Bone marrow (tissue), 2 donors: ENCODE results near the gene NUBP2.
A peak's percentile ranks its signal among the peaks of the same experiment; 100 is the strongest.

ENCODE experiments used
- DNase-seq, 2 donors: peaks; one replicate each; lab custom pipeline; 2025; lab: John Stamatoyannopoulos, UW

Gene NUBP2

DNA sequence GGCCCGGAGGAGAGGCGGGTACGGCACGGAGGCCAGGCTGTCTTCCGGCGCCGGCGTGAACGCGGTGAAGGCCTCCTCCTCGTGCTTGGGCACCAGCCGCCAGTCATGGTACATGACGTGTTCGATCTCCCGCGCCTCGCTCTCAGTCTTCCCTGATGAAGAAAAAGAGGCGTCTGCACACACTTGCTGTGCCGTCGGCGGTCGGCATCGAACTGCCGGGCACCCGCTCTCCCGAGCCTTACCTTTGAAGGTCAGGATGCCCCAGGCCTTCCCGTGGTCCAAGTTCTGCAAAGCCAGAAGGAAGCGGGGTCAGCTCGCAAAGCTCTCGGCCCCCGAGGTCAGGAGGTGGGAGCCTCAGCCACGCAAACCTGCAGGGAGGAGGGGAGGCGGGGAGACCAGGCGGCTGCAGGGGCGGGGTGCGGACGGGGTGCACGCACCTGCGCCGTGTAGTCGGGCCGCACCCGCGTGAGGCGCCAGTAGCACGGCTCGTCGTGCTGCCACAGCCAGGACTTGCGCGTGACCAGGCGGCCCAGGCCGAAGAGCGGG is 10.3 kb upstream of the NUBP2 start, which contains the start of gene EME2:
EME2 (plus strand) TSS at position 449 of the 546 bp plus-strand sequence. CDS start 418 bp downstream, outside the sequence.
- no peak for DNase-seq

DNA sequence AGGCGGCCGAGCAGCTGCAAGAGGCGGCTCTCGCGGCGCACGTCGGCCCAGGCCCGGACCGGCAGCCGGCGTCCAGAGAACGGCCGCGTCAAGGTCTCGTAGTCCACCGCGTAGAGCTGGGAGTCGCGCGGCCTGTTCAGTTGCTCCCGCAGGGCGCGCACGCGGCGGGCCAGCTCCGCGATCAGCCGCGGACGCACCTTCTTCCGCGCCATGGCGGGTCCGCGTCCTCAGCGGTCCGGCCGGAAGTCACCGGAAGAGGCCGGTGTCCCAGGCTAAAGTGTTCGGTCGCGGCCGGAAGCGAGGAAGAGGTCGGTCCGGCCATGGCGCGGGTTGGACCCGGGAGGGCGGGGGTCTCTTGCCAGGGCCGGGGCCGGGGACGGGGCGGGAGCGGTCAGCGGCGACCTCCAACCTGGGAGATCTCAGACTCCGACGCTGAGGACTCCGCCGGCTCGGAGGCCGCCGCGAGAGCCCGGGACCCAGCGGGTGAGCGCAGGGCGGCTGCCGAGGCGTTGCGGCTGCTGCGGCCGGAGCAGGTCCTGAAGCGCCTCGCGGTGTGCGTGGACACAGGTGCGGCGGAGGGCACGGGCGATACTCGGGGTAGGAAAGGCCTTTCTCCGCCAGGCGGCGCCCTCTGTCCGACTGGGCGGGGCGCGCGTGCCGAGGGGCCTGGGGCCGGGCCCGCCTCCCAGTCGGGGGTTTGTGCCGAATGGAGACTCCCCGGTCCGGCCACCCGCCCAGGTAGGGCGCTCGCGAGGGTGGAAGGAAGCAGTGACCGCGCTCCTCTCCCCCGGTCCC is 9.7 kb upstream of the NUBP2 start, which contains the start of gene MRPS34:
MRPS34 (minus strand) TSS at position 227 of the 795 bp plus-strand sequence; CDS start at position 212, 15 bp downstream.
- peak; percentile 44 to 57 for DNase-seq

DNA sequence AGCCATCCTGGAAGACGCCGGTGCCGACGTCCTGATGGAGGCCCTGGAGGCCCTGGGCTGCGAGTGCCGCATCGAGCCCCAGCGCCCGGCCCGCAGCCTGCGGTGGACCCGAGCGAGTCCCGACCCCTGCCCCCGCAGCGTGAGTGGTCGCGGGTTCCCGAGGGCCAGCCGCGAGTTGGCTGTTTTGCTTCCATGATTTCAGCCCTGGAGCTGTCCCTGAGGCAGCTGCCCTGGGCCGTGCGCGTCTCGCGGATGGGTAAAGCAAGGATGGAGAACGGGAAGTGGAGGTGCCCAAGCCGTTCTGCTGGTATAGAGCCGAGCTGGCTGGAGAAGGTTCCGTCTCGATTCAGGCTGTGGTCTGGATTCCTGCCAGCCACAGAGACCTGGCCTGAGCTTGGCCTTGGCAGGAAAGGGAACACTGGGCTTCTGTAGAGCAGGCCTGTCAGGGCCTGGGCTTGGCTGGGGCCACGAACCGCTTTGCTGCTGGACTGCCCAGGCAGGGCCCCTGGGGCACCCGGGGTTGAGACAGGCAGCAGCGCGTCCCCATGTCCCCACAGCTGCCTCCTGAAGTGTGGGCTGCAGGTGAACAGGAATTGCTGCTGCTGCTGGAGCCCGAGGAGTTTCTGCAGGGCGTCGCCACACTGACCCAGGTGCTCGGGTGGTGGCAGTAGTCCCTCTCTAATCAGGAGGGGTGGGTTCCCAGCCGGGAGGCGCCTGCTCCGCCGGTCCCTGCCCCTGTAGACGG is 8.9 kb upstream of the NUBP2 start:
- DNase-seq: peak in 1 of 2 donors; percentile 60

DNA sequence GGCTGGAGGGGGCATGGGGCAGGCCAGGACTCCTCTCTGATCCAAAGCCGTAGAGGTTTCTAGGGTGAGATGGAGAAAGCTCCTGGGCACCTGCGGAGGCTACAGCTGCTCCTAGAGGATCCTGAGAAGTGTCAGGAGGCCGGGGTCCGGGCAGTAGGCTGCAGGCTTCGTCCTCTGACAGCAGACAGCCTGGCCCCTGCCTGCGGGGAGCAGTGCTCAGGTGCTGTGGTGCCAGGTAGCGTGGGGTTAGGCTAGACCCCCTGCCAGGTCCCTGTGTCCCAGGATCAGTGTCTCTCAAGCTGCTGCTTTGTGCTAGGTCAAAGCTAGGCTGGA is 8.3 kb upstream of the NUBP2 start:
- DNase-seq: no peak

DNA sequence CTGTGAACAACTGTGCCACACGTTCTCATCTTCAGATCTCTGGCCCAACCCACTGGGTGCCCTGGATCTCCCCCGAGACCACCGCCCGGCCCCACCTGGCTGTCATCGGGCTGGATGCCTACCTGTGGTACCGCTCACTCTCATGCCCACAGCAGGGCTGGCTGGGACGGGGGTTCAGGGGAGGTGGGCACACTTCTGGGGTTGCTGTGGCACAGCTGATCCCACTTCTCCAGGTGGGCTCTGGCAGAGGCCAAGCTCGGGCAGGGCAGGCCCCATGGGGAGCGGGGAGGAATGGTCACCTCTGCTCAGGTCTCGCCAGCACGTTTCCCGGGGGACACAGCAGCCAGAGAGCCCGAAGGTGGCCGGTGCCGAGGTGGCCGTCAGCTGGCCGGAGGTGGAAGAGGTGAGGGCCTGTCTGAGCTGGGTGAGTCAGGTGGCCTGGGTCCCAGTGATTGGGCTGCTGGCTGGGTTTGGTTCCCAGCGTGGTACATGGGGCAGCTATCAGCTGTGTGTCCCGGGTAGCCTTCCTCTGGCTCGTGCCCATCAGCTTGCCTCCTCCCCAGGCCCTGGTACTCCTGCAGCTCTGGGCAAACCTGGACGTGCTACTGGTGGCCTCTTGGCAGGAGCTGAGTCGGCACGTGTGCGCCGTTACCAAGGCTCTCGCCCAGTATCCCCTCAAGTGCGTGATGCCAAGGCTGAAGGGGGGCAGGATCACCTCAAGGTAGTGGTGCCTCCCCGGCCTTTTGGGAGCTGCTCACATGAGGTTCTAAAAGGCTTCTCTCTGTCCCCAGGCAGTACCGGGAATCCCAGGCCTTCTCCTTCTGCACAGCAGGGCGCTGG is 7.5 kb upstream of the NUBP2 start:
- no peak for DNase-seq

DNA sequence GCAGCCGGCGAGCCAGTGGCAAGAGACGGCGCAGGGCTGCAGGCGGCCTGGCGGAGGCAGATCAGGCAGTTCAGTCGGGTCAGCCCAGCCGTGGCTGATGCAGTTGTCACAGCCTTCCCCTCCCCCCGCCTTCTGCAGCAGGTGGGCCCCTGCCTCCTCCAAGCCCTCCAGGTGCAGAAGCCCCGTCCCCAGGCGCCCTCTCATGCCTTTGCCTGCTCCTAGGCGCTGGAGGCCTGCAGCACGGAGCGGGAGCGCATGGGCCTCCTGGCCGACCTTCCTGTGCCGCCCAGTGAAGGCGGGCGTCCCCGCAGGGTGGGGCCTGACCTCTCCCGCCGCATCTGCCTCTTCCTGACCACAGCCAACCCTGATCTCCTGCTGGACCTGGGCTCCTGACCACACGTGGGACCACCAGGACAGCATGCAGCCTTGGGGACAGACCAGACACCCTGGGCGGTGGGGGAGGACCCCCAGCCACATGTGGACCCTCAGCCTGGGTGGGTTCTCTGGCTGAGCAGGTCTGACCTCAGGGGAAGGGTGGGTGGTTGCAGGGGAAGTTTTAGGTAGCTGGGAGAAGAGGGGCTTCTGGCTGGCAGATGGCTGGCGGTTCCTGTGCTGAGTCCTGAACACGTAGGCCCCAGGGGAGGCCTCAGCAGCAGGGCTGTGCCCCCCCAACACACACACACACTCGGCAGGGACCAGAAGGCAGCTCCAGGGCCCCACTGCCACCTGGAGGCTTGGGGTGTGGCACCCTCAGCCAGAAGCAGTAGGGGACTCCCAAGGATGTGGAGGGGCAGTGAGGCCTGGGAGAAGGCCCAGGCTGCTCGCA is 6.7 kb upstream of the NUBP2 start:
- no peak for DNase-seq

DNA sequence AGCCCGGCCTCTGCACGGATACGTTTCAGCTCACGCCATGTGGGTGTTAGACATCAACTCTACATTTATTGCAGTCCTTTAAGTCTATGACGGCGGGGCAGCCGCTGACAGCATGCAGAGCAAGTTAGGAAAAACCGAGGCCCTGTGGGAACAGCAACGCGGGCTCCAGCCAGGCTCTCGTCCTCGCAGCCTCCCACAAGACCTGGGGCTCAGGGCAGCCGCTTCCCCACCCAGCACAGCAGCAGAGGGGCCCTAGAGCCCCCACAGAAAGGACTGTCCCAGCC is 6.1 kb upstream of the NUBP2 start:
- DNase-seq: no peak

DNA sequence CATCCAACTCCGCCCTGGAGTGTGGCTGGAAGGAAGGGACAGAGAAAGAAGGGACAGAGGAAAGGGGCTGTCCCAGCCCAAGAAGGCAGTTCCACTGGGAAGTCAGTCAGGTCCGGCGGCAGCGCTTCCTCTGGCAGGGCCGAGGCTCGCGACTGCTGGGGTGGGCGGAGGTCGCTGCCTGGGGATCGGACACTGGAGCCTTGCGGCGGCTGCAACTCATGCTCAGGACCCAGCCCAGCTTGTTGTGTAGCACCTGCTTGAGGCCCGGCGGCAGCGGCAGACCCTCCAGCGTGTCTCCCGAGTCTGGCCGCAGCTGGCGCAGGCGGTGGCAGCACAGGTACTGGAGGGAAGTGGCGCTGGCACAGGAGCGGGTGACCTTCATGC is 5.8 kb upstream of the NUBP2 start:
- no peak for DNase-seq

DNA sequence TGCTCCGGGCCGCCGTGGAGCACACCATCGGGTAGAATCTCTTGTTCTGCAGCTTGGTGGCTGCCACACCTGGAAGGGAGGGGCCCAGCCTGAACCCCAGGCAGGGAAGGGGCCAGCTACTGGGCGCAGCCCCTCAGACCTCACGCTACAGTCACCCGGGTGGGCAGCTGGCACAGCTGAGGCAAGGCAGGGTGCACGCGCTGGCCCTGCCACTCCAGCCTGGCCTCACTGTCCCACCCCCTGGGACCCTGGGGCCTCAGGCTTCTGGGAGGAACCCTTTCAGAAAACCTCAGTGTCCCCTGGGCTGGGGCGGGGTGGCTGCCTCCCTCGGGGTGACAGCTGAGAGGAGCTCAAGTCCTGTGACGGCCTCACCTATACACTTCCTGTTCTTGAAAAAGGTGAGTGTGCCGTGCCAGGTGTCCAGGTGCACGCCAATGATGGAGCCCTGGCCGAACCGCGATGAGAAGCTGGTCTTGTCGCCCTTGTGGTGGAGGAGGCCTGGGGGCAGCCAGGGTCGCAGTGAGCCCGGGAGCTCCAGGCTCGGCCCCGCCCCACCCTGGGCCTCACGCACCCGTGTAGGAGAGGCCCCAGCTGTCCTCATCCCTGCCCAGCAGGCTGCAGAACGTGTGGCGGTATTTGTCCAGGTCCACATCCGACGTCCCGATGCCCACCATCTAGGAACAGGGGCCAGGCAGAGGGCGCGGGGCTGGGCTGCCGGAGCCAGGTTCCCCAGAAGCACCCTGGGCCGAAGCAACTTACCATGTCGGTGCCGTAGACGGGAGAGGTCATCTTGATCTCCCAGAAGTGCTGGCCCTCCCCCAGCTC is 5.2 kb upstream of the NUBP2 start:
- no peak for DNase-seq

DNA sequence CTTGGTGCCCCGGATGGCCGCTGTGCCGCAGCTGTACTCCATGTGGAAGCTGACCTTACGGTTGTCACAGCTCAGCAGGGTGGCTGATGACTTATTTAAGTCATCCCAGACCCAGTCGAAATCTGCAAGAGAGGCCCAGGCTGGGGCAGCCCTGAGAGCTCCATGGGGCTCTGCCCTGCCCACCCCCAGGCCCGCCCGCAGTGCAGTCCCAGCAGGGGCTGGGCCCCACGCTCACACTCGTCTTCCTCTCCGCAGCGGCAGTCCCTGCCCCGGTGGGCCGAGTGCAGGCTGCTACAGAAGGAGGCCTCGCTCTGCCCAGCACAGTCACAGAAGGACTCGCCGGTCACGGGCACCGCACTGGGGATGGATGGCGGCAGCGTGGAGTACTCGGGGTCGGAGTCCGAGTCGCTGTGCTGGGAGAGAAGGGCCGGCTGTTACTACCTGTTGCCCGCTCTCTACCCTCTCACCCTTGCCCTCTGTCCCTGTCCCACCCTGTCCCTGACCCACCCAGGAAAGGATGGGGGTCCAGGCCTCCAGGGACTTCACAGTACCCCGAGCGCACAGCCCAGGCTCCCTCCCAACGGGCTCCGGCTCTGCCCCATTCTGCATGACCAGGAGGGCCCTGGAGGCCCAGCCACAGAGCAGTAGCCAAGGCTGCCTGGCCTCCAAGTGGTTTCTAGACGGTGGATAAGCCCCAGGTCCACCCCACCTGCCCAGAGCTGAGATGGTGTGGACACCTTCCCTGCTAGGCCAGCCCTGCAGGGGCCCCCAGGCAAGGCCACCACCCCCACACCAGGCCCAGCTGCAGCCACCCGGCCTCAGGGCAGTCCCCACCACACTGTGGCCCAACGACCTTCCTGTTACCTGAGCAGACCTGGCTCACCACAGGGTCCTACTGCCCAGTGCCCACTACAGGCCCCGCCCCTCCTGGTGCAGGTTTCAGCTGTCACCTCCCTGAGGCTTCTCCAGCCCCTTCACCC is 4.3 kb upstream of the NUBP2 start:
- no peak for DNase-seq

DNA sequence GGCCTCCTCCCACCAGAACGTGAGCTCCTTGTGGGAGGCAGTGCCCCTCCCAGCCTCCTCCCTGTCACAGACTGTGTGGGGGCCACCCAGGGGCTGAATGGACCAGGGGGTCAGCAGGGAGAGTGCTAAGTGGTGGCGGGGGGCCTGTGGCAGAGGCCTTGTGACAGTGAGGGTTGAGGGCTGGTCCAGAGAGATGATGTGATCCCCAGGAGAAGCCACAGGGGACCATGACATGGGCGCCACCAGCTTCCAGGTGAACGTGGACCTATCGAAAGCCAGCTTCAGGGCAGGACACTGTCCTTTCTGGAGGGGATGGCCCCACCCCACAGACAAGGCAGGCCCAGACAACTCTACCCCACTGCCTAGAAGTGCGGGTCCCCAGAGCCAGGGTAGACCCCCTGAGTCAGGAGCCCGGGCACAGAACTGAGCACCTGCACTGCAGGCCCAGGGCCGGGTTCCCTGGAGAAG is 3.5 kb upstream of the NUBP2 start:
- no peak for DNase-seq

DNA sequence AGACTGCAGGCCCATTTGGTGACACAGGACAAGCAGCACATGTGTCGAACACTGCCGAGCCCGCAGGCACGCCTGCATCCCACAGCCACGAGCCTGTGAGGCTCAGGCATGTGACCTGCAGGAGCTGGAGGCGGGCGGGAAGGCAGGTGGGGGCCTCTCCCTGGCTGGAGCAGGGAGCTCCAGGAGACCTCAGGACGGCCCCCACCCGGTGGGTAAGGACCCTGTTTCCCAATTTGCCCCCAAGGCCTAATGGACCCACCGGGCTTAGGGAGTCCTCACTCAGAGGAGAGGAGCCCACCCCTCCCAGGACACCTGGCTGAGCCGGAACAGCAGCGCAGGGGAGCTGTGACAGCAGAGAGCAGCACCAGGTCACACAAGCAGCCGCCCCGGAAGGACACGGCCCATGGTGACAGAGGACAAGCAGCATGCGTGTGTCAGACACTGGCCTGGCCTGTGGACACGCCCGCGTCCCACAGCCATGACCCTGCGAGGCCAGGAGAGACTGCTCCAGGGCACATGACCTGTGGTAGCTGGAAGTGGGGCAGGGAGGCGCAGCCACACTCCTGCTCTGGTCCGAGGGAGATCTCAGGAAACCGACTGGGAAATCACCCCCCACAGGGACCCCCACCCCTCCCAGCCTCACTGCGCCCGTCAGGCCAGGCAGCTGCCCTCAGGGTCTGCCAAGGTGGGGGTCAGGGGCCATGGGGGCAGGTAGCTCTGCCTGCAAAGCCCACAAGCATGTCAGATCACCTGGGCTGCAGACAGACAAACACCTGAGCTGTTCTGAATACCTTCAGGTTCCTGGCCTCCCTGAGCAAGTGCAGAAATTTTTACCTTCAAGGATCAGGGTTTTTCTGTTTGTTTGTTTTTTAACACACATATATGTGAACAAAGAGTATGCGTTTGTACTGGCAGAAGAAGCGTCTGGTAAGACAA is 2.8 kb upstream of the NUBP2 start:
- no peak for DNase-seq

DNA sequence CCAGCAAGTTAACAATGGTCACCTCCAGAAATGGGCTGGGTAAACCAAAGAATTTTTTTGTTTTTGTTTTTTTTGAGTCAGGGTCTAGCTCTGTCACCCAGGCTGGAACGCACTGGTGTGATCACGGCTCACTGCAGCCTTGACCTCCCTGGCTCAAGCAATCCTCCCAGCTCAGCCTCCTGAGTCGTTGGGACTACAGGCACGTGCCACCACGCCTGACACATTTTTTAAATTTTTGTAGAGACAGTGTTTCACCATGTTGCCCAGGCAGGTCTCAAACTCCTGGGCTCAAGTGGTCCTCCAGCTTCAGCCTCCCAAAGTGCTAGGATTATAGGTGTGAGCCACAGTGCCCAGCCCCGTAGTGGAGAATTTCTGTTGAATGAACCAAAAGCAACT is 2.1 kb upstream of the NUBP2 start:
- no peak for DNase-seq

DNA sequence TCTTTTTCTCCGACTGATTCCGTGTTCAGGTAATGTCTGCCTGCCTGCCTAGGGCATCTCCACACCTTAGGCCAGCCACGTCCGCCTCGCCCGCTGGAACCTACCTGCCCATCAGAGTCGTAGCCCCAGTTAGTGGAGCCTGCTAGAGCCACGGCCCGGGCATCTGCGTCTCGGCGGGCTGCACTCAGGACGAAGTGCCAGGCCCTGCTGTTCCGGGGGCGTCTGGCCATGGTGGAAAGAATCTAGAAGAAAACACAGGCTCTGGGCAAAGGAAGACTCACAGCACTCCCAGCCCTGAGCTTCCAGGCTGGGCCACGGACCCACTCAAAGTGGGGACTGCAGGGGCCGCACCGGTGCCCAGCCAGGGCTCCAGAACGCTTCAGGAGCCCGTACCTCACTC is 1.5 kb upstream of the NUBP2 start:
- DNase-seq: no peak

DNA sequence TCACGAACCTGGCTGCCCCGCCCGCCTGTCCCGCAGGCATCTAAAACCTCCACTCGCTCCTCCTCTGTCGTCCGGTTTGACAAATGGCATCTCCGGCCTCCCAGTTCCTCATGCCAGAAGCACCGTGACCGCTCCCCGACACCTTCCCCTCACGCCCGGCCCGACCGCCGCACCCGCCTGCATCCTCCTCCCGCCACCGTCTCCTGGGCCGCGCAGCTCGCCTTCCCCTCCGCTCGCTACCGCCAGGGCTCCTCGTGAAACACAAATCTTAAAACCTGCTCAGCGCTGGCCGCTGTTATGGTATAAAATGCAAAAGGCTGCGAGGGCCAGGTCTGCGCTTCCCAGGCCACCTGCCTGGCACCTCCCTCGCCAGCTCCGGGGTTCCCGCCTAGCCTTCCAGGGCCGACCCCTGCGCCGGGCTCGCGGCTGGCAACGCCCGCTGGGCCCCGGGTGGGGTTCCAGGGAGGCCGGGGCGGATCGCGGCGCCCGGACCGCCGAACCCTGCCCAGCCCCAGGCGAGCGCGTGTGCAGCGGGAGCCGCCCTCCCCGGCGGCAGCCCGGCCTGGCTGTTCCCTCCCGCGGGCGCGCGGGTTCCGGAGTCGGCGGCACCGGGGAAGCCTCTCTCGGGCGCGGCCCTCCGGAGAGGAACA is 877 bp upstream of the NUBP2 start:
- peak in 1 of 2 donors; percentile 42 for DNase-seq

DNA sequence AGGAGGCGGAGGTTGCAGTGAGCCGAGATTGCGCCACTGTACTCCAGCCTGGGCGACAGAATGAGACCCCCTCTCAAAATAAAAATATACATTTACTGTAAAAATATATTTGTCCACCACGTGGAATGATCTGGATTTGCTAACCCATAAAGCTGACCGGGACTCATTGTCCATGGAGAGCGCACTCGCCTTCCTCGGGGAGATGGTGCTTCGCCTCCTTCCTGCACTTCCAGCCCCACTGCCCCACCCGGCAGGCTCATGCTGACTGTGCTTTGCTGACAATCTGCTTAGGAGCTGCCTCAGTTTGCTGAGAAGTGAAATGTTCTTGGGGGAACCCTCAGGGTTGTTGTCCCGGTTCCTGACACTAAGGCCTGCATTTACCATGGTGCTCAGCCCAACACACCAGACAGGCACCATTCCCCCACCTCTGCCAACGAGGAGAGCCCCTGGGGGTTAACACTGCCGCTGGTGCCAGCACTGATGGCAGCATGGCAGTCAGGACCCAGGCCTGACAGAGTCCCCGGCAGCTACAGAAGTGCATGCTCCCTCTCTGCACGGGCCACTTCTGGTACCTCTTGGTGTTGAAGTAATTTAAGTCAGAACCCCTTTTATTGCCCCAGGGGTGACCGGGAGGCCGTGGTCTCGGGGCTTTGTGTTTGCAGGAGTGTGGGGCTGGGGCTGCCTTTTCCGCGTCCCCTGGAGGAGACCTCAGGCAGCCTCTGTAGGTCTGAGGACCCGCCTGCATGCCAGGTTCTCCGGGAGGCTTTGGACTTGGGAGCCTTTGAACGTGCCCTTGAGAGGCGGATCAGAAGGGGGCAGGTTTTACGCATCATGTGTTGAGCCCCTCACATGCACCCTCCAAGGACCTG is 2.5 kb downstream of the NUBP2 start:
- DNase-seq: no peak

DNA sequence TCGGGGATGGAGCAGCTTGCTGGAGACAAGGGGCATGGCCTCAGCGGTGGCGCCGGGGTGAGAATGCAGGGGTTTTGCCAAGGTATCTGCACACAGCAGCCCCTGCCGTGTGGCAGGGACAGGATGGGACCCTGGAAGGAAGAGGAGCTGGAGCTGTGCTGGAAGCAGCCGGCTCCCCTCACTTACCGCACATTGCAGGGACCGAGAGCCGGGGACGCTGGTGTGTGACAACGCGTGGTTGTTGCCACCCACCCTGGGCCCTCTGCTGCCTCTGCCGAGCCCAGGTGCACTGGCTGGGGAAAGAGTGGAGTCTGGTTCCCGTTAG is 3.0 kb downstream of the NUBP2 start:
- no peak for DNase-seq
